Retinal pigment epithelial cell (primary cell): Measurements from ENCODE around the gene CD300C.
"Not testable (repeated sequence)": the region's sequence is repeated elsewhere in the genome, so short reads cannot be mapped to it uniquely, and the experiment has no call there.

Experiments
- DNase-seq: peaks from one replicate; pipeline ENCODE4 v3.0.0-alpha.2; 2010; ENCODE audit warnings: low read depth
- H3K4me3 ChIP-seq: 2 replicates; pipeline ENCODE4 v1.5.1; 2011; ENCODE audit warnings: mild to moderate bottlenecking, low read length, control low read depth, moderate library complexity
- TF ChIP-seq, protein P1 (sequence below): conservative IDR thresholded peaks from 2 replicates; pipeline ENCODE4 v1.5.1; 2011; ENCODE audit warnings: low read depth, low read length, control low read depth, inconsistent platforms

Gene CD300C

DNA sequence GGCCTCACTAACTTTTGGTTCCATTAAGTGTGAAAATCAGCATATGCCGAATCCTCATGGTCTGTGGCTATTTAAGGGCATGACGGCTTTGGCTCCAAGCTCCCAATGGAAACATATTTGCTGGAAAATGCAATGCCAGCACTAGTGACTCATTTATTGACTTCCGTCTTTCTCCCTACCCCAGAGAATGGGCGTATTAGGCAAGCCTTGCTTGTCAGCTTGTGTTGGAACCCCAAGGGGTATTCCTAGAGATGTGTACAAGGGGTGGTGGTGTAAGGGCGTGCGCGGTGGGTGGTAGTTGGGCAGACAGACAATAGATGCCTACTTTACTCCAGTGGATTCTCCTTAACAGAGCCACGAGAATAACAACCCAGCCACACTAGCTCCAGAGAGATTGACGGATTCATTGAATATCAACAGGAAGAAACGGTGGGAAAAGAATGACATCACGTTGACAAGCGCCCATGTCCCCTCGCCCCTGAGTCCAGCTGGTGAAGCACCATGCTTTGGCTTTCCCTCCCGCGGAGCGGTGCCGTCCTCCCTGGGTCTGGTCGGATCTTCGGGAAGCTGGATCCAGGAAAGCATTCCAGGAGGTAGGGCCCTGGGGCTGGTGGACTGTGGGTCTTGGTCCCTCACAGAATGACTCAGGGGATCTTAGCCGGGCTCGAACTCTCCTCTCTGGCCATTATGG, 25.0 kb downstream of the CD300C start:
- no peak for DNase-seq
- no peak overlapping the region for H3K4me3 ChIP-seq
- TF ChIP-seq, protein P1, sequence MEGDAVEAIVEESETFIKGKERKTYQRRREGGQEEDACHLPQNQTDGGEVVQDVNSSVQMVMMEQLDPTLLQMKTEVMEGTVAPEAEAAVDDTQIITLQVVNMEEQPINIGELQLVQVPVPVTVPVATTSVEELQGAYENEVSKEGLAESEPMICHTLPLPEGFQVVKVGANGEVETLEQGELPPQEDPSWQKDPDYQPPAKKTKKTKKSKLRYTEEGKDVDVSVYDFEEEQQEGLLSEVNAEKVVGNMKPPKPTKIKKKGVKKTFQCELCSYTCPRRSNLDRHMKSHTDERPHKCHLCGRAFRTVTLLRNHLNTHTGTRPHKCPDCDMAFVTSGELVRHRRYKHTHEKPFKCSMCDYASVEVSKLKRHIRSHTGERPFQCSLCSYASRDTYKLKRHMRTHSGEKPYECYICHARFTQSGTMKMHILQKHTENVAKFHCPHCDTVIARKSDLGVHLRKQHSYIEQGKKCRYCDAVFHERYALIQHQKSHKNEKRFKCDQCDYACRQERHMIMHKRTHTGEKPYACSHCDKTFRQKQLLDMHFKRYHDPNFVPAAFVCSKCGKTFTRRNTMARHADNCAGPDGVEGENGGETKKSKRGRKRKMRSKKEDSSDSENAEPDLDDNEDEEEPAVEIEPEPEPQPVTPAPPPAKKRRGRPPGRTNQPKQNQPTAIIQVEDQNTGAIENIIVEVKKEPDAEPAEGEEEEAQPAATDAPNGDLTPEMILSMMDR = no peak

DNA sequence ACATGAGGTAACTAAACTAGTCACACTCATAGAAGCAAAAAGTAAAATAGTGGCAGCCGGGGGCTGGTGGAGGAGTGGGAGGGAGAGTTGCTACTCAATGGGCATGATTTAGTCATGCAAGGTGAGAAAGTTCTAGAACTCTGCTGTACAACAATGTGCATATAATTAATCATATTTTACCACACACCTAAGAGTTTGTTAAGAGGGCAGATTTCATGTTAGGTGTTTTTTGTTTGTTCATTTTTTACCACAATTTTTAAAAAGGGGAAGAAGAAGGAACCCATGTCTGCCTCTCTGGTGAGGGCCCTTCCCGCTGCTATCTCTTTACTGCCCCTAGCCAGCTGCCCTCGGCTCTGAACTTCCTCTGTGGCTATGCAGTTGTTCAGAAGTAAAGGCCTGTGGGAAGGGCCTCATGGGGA, 25.9 kb downstream of the CD300C start:
- no peak for DNase-seq
- H3K4me3 ChIP-seq = no peak overlapping the region
- TF ChIP-seq, protein P1 = no peak

DNA sequence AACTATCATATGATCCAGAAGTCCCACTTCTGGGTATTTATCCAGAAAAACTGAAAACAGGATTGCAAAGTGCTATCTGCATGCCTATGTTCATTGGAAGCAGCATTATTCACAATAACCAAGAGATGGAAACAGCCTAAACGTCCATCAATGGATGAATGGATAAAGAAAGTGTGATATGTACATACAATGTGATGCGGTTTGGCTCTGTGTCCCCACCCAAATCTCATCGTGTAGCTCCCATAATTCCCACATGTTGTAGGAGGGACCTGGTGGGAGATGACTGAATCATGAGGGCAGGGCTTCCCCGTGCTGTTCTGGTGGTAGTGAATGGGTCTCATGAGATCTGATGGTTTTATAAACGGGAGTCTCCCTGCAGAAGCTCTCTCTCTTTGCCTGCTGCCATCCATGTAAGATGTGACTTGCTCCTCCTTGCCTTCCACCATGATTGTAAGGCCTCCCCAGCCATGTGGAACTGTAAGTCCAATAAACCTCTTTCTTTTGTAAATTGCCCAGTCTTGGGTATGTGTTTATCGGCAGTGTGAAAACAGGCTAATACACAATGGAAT, 27.4 kb downstream of the CD300C start:
- not testable (repeated sequence) for H3K4me3 ChIP-seq, DNase-seq

DNA sequence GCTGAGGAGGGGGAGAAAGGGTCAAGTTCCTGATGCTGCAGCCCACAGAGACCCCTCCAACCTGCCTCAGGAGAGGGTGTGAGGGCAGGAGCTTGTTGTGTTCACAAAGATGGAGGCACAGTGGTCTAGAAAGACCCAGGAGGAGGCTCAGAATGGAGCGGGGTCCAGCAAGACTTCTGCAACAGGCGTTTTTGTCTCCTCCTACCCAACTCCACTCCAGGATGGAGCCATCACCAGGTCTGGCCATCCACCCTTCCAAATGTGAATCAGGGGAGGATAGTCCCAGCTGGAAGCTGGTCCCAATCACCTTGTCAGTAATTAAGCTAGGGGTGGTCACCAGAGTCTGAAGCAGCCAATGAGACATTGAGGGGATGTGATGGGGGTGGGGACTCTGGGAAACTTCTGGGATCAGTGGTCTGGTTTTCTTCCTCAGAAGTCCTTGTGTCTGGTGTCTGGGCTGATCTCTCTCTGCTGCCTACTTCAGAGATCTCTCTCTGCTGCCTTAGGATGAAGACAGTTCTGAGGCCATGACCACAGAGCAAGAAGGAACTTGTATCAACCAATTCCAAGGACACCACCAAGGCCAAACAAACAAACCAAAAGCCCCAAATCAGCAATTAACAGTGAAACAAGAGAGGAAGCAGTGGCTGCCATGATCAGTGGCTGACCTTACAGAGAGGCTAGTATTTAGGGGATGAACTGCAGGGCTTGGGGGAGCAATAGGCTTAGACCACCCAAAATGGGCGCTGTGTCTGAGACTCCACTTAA, 29.2 kb downstream of the CD300C start:
- H3K4me3 ChIP-seq = no peak overlapping the region
- no peak for DNase-seq
- TF ChIP-seq, protein P1 = no peak

DNA sequence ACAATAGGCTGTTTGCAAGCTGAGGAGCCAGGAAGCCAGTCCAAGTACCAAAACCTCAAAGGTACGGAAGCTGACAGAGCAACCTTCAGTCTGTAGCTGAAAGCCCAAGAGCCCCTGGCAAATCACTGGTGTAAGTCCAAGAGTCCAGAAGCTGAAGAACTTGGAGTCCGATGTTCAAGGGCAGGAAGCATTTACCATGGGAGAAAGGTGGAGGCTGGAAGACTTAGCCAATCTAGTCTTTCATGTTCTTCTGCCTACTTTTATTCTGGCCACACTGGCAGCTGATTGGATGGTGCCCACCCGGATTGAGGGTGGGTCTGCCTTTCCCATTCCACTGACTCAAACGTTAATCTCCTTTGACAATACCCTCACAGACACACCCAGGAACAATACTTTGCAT, 30.0 kb downstream of the CD300C start:
- no peak overlapping the region for H3K4me3 ChIP-seq
- no peak for DNase-seq
- TF ChIP-seq, protein P1 = no peak

DNA sequence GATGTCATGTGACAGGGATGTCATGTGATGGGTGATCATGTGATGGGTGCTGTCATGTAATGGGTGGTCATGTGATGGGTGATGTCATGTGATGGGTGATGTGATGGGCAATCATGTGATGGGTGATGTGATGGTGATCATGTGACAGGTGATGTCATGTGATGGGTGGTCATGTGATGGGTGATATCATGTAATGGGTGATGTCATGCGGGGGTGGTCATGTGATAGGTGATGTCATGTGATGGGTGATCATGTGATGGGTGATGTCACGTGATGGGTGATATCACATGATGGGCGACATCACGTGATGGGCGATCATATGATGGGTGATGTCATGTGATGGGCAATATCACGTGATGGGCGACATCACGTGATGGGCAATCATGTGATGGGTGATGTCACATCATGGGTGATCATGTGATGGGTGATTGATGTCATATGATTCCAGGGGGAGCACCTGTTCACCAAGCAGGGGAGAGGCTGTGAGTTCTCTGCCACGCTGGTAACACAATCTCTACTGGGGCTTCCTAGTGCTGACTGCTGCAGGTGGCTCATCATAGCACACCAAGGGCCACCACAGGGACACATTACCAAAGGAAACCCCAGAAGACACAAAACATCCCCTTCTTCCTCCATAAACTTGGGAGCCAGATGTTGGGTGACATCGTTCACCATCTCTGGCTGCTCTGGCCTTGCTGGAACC, 31.1 kb downstream of the CD300C start:
- TF ChIP-seq, protein P1 = no peak

DNA sequence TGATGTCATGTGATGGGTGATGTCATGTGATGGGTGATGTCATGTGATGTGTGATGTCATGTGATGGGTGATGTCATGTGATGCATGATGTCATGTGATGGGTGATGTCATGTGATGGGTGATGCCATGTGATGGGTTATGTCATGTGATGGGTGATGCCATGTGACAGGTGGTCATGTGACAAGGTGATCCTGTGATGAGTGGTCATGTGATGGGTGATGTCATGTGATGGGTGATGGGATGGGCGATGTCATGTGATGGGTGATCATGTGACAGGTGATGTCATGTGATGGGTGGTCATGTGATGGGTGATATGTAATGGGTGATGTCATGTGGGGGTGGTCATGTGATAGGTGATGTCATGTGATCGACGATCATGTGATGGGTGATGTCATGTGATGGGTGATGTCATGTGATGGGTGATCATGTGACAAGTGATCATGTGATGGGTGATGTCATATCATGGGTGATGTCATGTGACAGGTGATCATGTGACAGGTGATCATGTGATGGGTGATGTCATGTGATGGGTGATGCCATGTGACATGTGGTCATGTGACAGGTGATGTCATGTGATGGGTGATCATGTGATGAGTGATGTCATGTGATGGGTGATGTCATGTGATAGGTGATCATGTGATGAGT, 31.8 kb downstream of the CD300C start:
- TF ChIP-seq, protein P1 = no peak
- DNase-seq = peak; percentile 4
- no peak overlapping the region for H3K4me3 ChIP-seq

More for the DNA sequence above, 31.1 kb downstream of the CD300C start:
- no peak overlapping the region for H3K4me3 ChIP-seq
- DNase-seq = peak; percentile 4
